Mesendoderm (in vitro differentiated cells): ENCODE results near the gene ARHGEF37.
"Not testable (repeated sequence)": the region's sequence is repeated elsewhere in the genome, so short reads cannot be mapped to it uniquely, and the experiment has no call there.

Experiments used
- DNase-seq: peaks from one replicate; pipeline ENCODE4 v3.0.0; 2013
- H2AK5ac ChIP-seq: 2 replicates; pipeline ENCODE4 v1.6.1; 2013; ENCODE audit warnings: low read length, inconsistent platforms
- H2BK120ac ChIP-seq: 2 replicates; pipeline ENCODE4 v1.6.1; 2013; ENCODE audit warnings: low read depth, mild to moderate bottlenecking, low read length, moderate library complexity, mixed read lengths
- H2BK15ac ChIP-seq: replicated peaks from 2 replicates; pipeline ENCODE4 v1.6.1; 2013; ENCODE audit warnings: low read depth, mild to moderate bottlenecking, moderate library complexity
- H2BK5ac ChIP-seq: 2 replicates; pipeline ENCODE4 v1.6.1; 2013; ENCODE audit warnings: low read length, inconsistent platforms
- H3K18ac ChIP-seq: 2 replicates; pipeline ENCODE4 v1.6.1; 2013; ENCODE audit warnings: mild to moderate bottlenecking, low read length, mixed read lengths
- H3K23ac ChIP-seq: one replicate; pipeline ENCODE4 v1.6.1; 2013; ENCODE audit warnings: low read length
- H3K27ac ChIP-seq: 2 replicates; pipeline ENCODE4 v1.5.1; 2013; ENCODE audit warnings: low read depth, mild to moderate bottlenecking, inconsistent platforms, low read length, moderate library complexity
- H3K27me3 ChIP-seq: 2 replicates; pipeline ENCODE4 v1.6.1; 2013; ENCODE audit warnings: low read length, control low read depth, mild to moderate bottlenecking, inconsistent platforms; ENCODE audit not compliant: insufficient read depth, poor library complexity
- H3K36me3 ChIP-seq: 2 replicates; pipeline ENCODE4 v1.6.1; 2013; ENCODE audit warnings: low read length, inconsistent platforms; ENCODE audit not compliant: control insufficient read depth, insufficient read depth
- H3K4ac ChIP-seq: one replicate; pipeline ENCODE4 v1.6.1; 2013; ENCODE audit warnings: low read depth, mild to moderate bottlenecking, low read length, moderate library complexity
- H3K4me1 ChIP-seq: 2 replicates; pipeline ENCODE4 v1.6.1; 2013; ENCODE audit warnings: low read depth, low read length, inconsistent platforms; ENCODE audit not compliant: control insufficient read depth
- H3K4me2 ChIP-seq: 2 replicates; pipeline ENCODE4 v1.6.1; 2013; ENCODE audit warnings: low read length
- H3K4me3 ChIP-seq: 2 replicates; pipeline ENCODE4 v1.5.1; 2013; ENCODE audit warnings: mild to moderate bottlenecking, low read length
- H3K56ac ChIP-seq: one replicate; pipeline ENCODE4 v1.6.1; 2013; ENCODE audit warnings: low read length
- H3K79me1 ChIP-seq: 2 replicates; pipeline ENCODE4 v1.6.1; 2013; ENCODE audit warnings: low read length, inconsistent platforms
- H3K79me2 ChIP-seq: 2 replicates; pipeline ENCODE4 v1.6.1; 2013; ENCODE audit warnings: mild to moderate bottlenecking, low read length; ENCODE audit not compliant: control insufficient read depth, insufficient read depth
- H3K9ac ChIP-seq: 2 replicates; pipeline ENCODE4 v1.6.1; 2013; ENCODE audit warnings: low read length, inconsistent platforms
- H4K5ac ChIP-seq: one replicate; pipeline ENCODE4 v1.6.1; 2013; ENCODE audit warnings: low read length
- H4K8ac ChIP-seq: one replicate; pipeline ENCODE4 v1.6.1; 2013; ENCODE audit warnings: low read depth, mild to moderate bottlenecking, control low read depth, low read length, moderate library complexity
- WGBS: extraction: QIAGEN DNeasy Blood & Tissue Kit; methylation state at CpG from one replicate; pipeline ENCODE4 v1.1.7; 2013; ENCODE audit warnings: low lambda C conversion rate, missing lambda C conversion rate; ENCODE audit not compliant: insufficient coverage; ENCODE audit errors: extremely low coverage; 5-methylcytosine and 5-hydroxymethylcytosine counted together

The ARHGEF37 gene

GRCh38 chr5:149647334-149647733 is 66.0 kb downstream of the ARHGEF37 start:
- Histone ChIP-seq H3K18ac (no peak overlapping the region), H3K36me3 (no peaks in the 10 kb centered on the region), H3K4me3 (no peak overlapping the region), H4K5ac (no peak overlapping the region), H4K8ac (no peak overlapping the region), H3K27ac (no peak overlapping the region), H3K79me2 (no peaks in the 10 kb centered on the region), H2BK15ac (no peak overlapping the region), H2BK5ac (no peak overlapping the region), H3K79me1 (no peaks in the 10 kb centered on the region), H2AK5ac (no peak overlapping the region), H3K27me3 (no peaks in the 10 kb centered on the region), H3K23ac (no peak overlapping the region), H3K4ac (no peak overlapping the region), H3K4me2 (no peak overlapping the region), H2BK120ac (no peak overlapping the region), H3K9ac (no peak overlapping the region), H3K4me1 (no peaks in the 10 kb centered on the region), H3K56ac (no peak overlapping the region)
- no peak for DNase-seq
- WGBS: no CpG with 5 or more reads among the region's 3 CpGs

DNA sequence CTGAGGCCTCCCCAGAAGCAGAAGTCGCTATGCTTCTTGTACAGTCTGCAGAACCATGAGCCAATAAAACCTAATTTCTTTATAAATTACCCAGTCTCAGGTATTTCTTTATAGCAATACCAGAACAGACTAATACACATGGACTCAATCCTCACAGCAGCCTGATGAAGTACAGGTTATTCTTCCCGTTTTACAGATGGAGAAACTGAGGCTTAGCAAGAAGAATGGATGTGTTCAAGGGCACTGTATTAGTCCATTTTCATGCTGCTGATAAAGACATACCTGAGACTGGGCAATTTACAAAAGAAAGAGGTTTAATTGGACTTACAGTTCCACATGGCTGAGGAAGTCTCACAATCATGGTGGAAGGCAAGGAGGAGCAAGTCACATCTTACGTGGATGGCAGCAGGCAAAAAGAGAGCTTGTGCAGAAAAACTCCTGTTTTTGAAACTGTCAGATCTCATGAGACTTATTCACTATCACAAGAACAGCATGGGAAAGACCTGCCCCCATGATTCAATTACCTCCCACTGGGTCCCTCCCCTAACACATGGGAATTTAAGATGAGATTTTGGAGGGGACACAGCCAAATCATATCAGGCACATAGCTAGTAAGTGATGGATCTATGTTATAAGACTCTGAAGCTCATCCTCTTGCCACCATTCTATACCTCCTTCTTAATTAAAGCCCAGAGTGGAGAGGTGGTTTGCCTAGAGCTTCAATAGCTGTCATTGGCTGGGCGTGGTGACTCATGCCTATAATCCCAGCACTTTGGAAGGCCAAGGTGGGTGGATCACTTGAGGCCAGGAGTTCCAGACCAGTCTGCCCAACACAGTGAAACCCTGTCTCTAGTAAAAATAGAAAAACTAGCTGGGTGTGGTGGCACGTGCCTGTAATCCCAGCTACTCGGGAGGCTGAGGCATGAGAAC is 67.4 kb downstream of the ARHGEF37 start:
- H3K4me1 ChIP-seq, H4K8ac ChIP-seq, H3K9ac ChIP-seq, H2BK5ac ChIP-seq, H3K27ac ChIP-seq, H3K79me2 ChIP-seq, H2BK15ac ChIP-seq, H3K27me3 ChIP-seq, H3K18ac ChIP-seq, H3K79me1 ChIP-seq, DNase-seq, H3K23ac ChIP-seq, H2AK5ac ChIP-seq, H3K4me2 ChIP-seq, H3K4me3 ChIP-seq, H4K5ac ChIP-seq, H3K56ac ChIP-seq, H3K36me3 ChIP-seq, H3K4ac ChIP-seq, H2BK120ac ChIP-seq: not testable (repeated sequence)
- WGBS: no CpG with 5 or more reads among the region's 6 CpGs

DNA sequence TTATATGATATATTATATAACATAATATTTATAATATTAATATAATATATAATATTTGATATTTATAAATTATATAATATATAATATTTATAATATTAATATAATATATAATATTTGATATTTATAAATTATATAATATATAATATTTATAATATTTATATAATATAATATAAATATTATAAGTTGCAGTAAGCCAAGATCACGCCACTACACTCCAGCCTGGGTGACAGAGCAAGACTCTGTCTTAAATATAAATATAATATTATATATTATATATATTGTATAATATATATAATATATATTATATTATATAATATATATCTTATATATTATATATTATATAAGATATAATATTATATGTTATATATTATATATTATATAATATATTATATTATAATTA is 68.4 kb downstream of the ARHGEF37 start:
- H4K8ac ChIP-seq, H3K27me3 ChIP-seq, H2BK5ac ChIP-seq, H3K18ac ChIP-seq, H3K9ac ChIP-seq, H3K4ac ChIP-seq, DNase-seq, H3K4me2 ChIP-seq, H2AK5ac ChIP-seq, H3K27ac ChIP-seq, H3K36me3 ChIP-seq, H3K4me3 ChIP-seq, H3K4me1 ChIP-seq, H3K56ac ChIP-seq, H4K5ac ChIP-seq, H2BK15ac ChIP-seq, H3K79me2 ChIP-seq, H3K79me1 ChIP-seq, H3K23ac ChIP-seq, H2BK120ac ChIP-seq: not testable (repeated sequence)
- no CpG with 5 or more reads among the region's 1 CpG for WGBS

DNA sequence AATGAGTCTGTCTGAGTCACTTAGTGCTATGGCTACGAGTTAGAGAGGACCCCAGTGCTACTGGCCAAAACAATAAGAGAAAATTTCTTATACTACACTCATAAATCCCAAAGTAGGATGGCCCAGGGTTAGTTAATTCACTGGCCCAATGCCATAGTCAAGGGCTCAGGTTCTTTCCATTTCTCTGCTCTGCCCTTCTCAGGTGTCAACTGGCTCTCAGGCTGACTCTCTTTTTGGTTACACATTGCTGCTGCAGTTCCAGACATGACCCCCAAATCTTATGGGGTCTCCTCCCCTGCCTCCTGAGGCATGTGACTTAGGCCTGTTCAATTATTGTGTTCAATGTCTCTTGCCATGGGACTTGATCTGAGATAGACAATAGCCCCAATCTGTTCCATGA is 70.4 kb downstream of the ARHGEF37 start:
- Histone ChIP-seq H4K5ac (no peak overlapping the region), H2BK5ac (no peak overlapping the region), H3K4me3 (no peak overlapping the region), H3K18ac (no peak overlapping the region), H3K56ac (no peak overlapping the region), H3K79me1 (no peaks in the 10 kb centered on the region), H3K23ac (no peak overlapping the region), H2BK15ac (no peak overlapping the region), H3K36me3 (no peaks in the 10 kb centered on the region), H3K27me3 (no peaks in the 10 kb centered on the region), H2BK120ac (no peak overlapping the region), H3K9ac (no peak overlapping the region), H3K79me2 (no peaks in the 10 kb centered on the region), H2AK5ac (no peak overlapping the region), H3K27ac (no peak overlapping the region), H3K4ac (no peak overlapping the region), H3K4me2 (no peak overlapping the region), H4K8ac (no peak overlapping the region), H3K4me1 (no peaks in the 10 kb centered on the region)
- DNase-seq: no peak
- whole genome bisulfite sequencing: no CpG with 5 or more reads among the region's 1 CpG

GRCh38 chr5:149652697-149653096 is 71.4 kb downstream of the ARHGEF37 start:
- no CpG with 5 or more reads among the region's 2 CpGs for WGBS
- H3K4me1 ChIP-seq: no peaks in the 10 kb centered on the region
- H2BK120ac ChIP-seq: no peak overlapping the region

GRCh38 chr5:149654231-149654630 is 72.9 kb downstream of the ARHGEF37 start:
- no peak overlapping the region for H3K9ac ChIP-seq
- no peak overlapping the region for H2BK5ac ChIP-seq
- no peaks in the 10 kb centered on the region for H3K4me1 ChIP-seq
- H3K4me3 ChIP-seq: no peak overlapping the region
- WGBS: no CpG with 5 or more reads among the region's 3 CpGs
- no peak overlapping the region for H3K23ac ChIP-seq
- H3K27me3 ChIP-seq: no peaks in the 10 kb centered on the region
- H3K4me2 ChIP-seq: no peak overlapping the region
- no peak overlapping the region for H2BK120ac ChIP-seq
- H2BK15ac ChIP-seq: no peak overlapping the region
- H4K5ac ChIP-seq: no peak overlapping the region
- no peak overlapping the region for H3K4ac ChIP-seq
- H3K79me1 ChIP-seq: no peaks in the 10 kb centered on the region
- no peak overlapping the region for H3K18ac ChIP-seq
- no peak overlapping the region for H4K8ac ChIP-seq
- H3K36me3 ChIP-seq: no peaks in the 10 kb centered on the region
- H3K27ac ChIP-seq: no peak overlapping the region
- no peak for DNase-seq
- H3K56ac ChIP-seq: no peak overlapping the region
- no peak overlapping the region for H2AK5ac ChIP-seq
- no peaks in the 10 kb centered on the region for H3K79me2 ChIP-seq

More at GRCh38 chr5:149652697-149653096, 71.4 kb downstream of the ARHGEF37 start:
- Histone ChIP-seq H3K36me3 (no peaks in the 10 kb centered on the region), H3K9ac (no peak overlapping the region), H3K23ac (no peak overlapping the region), H2BK15ac (no peak overlapping the region), H3K79me1 (no peaks in the 10 kb centered on the region), H3K56ac (no peak overlapping the region), H3K4me2 (no peak overlapping the region), H2BK5ac (no peak overlapping the region), H3K4me3 (no peak overlapping the region), H4K8ac (no peak overlapping the region), H3K27me3 (no peaks in the 10 kb centered on the region), H3K79me2 (no peaks in the 10 kb centered on the region), H2AK5ac (no peak overlapping the region), H3K4ac (no peak overlapping the region), H3K18ac (no peak overlapping the region), H3K27ac (no peak overlapping the region), H4K5ac (no peak overlapping the region)
- no peak for DNase-seq
